Immature natural killer cell (primary cell): Measurements from ENCODE around the gene CHCHD6. TPM values are rescaled to one million over a fixed set of nuclear protein-coding genes. Genes with fewer than 3 reads are reported as not detected.

Experiments
- DNase-seq, 3 donors: peaks; one replicate each; pipeline ENCODE4 v3.0.0; 2022; ENCODE audit warnings: mixed read lengths in 1 of 3
- H3K27ac Mint-ChIP-seq, 6 donors: one replicate each; pipeline ENCODE4 v1.8.0; 2020; ENCODE audit warnings: mixed read lengths in 6 of 6, mild to moderate bottlenecking in 5 of 6, inconsistent platforms in 4 of 6, moderate library complexity in 3 of 6
- H3K27me3 Mint-ChIP-seq, 3 donors: one replicate each; pipeline ENCODE4 v1.8.0; 2020 to 2021; ENCODE audit warnings: low read depth in 3 of 3, mild to moderate bottlenecking in 3 of 3, mixed read lengths in 3 of 3, moderate library complexity in 3 of 3, inconsistent platforms in 1 of 3
- H3K36me3 Mint-ChIP-seq, 3 donors: one replicate each; pipeline ENCODE4 v1.8.0; 2020; ENCODE audit warnings: mixed read lengths in 3 of 3, inconsistent platforms in 2 of 3, mild to moderate bottlenecking in 2 of 3
- H3K4me1 Mint-ChIP-seq, 2 donors: one replicate each; pipeline ENCODE4 v1.8.0; 2020; ENCODE audit warnings: inconsistent platforms in 2 of 2, mild to moderate bottlenecking in 2 of 2, mixed read lengths in 2 of 2, moderate library complexity in 1 of 2
- H3K4me3 Mint-ChIP-seq, 5 donors: one replicate each; pipeline ENCODE4 v1.8.0; 2020; ENCODE audit warnings: mild to moderate bottlenecking in 5 of 5, mixed read lengths in 5 of 5, inconsistent platforms in 3 of 5, moderate library complexity in 3 of 5
- H3K9me3 Mint-ChIP-seq, 6 donors: one replicate each; pipeline ENCODE4 v1.8.0; 2020; ENCODE audit warnings: mild to moderate bottlenecking in 6 of 6, mixed read lengths in 6 of 6, inconsistent platforms in 4 of 6, moderate library complexity in 3 of 6
- polyA plus RNA-seq, 3 donors: library from polyadenylated mRNA; unstranded; fragments of 300-500 nt; fragmentation: Illumina TruSeq; gene quantifications; one replicate each; pipeline ENCODE4 v1.2.3, GENCODE V29; 2021

Gene CHCHD6
- polyA plus RNA-seq, 3 donors from 2014 or later, result 9.7 to 12.9 (median 9.7) TPM

DNA sequence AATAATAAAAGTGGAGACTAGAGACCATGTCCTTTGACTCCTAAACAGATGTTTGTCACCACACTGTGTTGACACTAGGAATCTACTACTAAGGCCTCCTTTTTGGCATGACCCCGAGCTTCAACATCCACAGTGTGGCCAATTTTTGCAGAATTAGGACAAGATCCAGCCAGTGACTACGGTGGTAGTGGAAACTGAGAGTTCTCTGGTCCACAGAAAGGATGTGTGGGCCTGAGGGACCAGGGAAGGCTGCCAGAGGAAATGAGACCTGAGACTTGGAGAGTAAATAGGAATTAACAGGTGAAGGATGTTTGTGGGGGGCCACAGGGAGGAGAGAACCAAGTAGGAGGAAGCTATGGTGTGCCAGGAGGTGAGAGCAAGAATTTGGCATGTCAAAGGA is 122.7 kb downstream of the CHCHD6 start:
- Mint-ChIP-seq H3K4me3 (no peak overlapping the region), H3K4me1 (no peaks in the 10 kb centered on the region), H3K27ac (no peak overlapping the region), H3K27me3 (peaks cover 0 to 4% (median 1%) of the 10 kb centered on the region in 3 donors), H3K9me3 (no peaks in the 10 kb centered on the region), H3K36me3 (peaks cover 0 to 4% (median 0%) of the 10 kb centered on the region in 3 donors)
- DNase-seq, result no peak

- Mint-ChIP-seq H3K9me3 (no peaks in the 10 kb centered on the region), H3K27ac (no peak overlapping the region), H3K27me3 (peaks cover 0 to 4% (median 1%) of the 10 kb centered on the region in 3 donors), H3K36me3 (peaks cover 0 to 4% (median 0%) of the 10 kb centered on the region in 3 donors), H3K4me3 (no peak overlapping the region), H3K4me1 (no peaks in the 10 kb centered on the region)
- DNase-seq, result no peak
Measured at GRCh38 chr3:126827121-126827520, 123.1 kb downstream of the CHCHD6 start.

GRCh38 chr3:126828306-126828705 is 124.3 kb downstream of the CHCHD6 start:
- H3K27ac Mint-ChIP-seq, result no peak overlapping the region
- H3K4me1 Mint-ChIP-seq, result no peaks in the 10 kb centered on the region
- no peaks in the 10 kb centered on the region for H3K9me3 Mint-ChIP-seq
- H3K27me3 Mint-ChIP-seq, result peaks cover 0 to 4% (median 1%) of the 10 kb centered on the region in 3 donors
- no peak for DNase-seq
- H3K36me3 Mint-ChIP-seq, result peaks cover 0 to 4% (median 0%) of the 10 kb centered on the region in 3 donors
- H3K4me3 Mint-ChIP-seq, result no peak overlapping the region

GRCh38 chr3:126832933-126833332 is 128.9 kb downstream of the CHCHD6 start:
- H3K27ac Mint-ChIP-seq, result no peak overlapping the region
- H3K4me1 Mint-ChIP-seq, result no peaks in the 10 kb centered on the region
- no peak for DNase-seq
- peaks cover 0 to 8% (median 0%) of the 10 kb centered on the region in 3 donors for H3K36me3 Mint-ChIP-seq
- peaks cover 0 to 4% (median under 1%) of the 10 kb centered on the region in 3 donors for H3K27me3 Mint-ChIP-seq
- no peak overlapping the region for H3K4me3 Mint-ChIP-seq
- no peaks in the 10 kb centered on the region for H3K9me3 Mint-ChIP-seq

GRCh38 chr3:126834596-126835471 is 130.8 kb downstream of the CHCHD6 start:
- Mint-ChIP-seq H3K9me3 (no peaks in the 10 kb centered on the region), H3K4me3 (no peak overlapping the region), H3K36me3 (peaks cover 0 to 3% (median 0%) of the 10 kb centered on the region in 3 donors), H3K4me1 (no peaks in the 10 kb centered on the region), H3K27me3 (peaks cover 0 to 2% (median 0%) of the 10 kb centered on the region in 3 donors), H3K27ac (no peak overlapping the region)
- no peak for DNase-seq

DNA sequence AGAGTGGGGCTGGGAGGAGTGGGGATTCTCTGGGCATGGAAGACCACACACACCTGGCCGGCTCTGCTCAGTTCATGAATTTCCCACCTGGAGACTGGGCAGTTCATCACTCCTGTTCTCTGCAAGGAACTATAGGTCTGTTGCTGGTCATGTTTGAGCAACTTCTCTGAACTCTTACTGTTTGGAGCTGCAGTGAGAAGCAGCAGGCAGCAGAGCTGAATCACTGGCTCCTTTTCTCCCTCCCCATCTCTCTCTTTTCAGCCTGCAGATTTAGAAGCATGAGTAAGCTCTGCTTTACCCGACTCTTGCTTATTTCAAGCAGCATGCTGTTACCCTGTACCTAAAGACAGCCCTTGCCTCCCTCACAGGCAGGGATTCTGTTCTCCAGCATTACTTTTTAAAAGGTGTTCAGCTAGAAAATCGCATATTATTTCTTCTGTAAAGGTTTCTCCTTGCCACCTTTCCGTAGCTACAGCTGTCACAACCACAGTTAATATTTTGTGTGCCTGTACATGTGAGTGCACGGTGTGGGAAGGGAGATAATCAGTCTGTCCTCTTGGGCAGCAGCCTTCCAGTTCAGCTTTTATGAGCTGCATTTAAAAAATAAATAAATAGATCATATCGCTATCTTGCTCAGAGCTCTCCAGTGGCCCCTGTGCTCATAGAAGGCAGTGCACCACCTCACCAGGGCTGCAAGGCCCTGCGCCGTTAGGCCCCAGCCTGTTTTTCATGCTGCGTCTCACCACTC is 131.6 kb downstream of the CHCHD6 start:
- DNase-seq, result no peak
- H3K36me3 Mint-ChIP-seq, result peaks cover 0 to 3% (median 0%) of the 10 kb centered on the region in 3 donors
- no peaks in the 10 kb centered on the region for H3K4me1 Mint-ChIP-seq
- H3K27me3 Mint-ChIP-seq, result peaks cover 0 to 2% (median 0%) of the 10 kb centered on the region in 3 donors
- H3K4me3 Mint-ChIP-seq, result no peak overlapping the region
- H3K9me3 Mint-ChIP-seq, result no peaks in the 10 kb centered on the region
- no peak overlapping the region for H3K27ac Mint-ChIP-seq

GRCh38 chr3:126836220-126836860 is 132.3 kb downstream of the CHCHD6 start:
- Mint-ChIP-seq H3K4me3 (no peak overlapping the region), H3K27ac (no peak overlapping the region), H3K27me3 (peaks cover 0 to 2% (median 0%) of the 10 kb centered on the region in 3 donors), H3K4me1 (no peaks in the 10 kb centered on the region), H3K9me3 (no peaks in the 10 kb centered on the region), H3K36me3 (peaks cover 0 to 3% (median 0%) of the 10 kb centered on the region in 3 donors)
- DNase-seq, result no peak

- H3K4me3 Mint-ChIP-seq, result no peak overlapping the region
- H3K4me1 Mint-ChIP-seq, result no peaks in the 10 kb centered on the region
- no peaks in the 10 kb centered on the region for H3K9me3 Mint-ChIP-seq
- no peak overlapping the region for H3K27ac Mint-ChIP-seq
- peaks cover 0 to 3% (median 0%) of the 10 kb centered on the region in 3 donors for H3K36me3 Mint-ChIP-seq
- DNase-seq, result no peak
- no peaks in the 10 kb centered on the region for H3K27me3 Mint-ChIP-seq
Measured at GRCh38 chr3:126837773-126838172, 133.7 kb downstream of the CHCHD6 start.

DNA sequence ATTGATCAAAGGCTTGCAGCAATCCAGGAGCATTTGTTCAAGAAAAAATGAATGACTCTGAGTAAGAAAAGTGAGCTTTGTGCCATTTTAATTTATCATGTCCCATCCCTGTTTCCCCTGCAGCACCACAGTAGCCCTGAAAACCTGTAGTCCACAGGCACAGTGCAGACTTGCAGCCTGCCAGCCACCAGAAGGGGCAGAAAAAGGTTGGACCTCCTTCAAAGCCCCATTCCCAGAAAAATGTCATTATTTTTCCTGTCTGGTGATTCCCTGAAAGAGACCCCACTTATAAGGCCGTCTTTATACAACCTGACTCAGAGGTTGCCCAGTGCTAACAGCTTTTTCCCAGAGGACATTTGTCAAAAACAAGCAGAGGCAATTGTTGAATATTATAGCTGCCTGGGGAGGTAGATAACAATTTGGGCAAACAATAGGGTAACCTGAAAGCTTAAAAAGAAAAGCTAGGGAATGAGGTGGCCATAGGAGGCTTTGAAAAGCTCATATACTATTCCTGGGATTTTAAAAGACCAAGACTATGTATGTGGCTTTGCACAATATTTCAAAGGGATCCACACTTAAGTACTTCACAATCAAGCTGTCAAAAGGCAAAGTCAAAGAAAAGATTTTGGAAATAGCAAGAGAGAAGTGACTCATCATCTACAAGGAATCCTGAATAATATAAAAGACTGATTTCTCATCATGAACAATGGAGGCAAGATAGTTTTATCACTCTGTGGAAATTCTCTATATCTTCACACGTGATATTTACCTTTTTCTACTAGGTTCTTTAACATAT is 142.1 kb downstream of the CHCHD6 start:
- peaks cover 0 to 2% (median 0%) of the 10 kb centered on the region in 3 donors for H3K27me3 Mint-ChIP-seq
- H3K4me3 Mint-ChIP-seq, result no peak overlapping the region
- H3K9me3 Mint-ChIP-seq, result no peaks in the 10 kb centered on the region
- H3K36me3 Mint-ChIP-seq, result no peaks in the 10 kb centered on the region
- DNase-seq, result no peak
- no peaks in the 10 kb centered on the region for H3K4me1 Mint-ChIP-seq
- no peak overlapping the region for H3K27ac Mint-ChIP-seq

GRCh38 chr3:126847061-126847460 is 143.0 kb downstream of the CHCHD6 start:
- Mint-ChIP-seq H3K9me3 (no peaks in the 10 kb centered on the region), H3K27ac (no peak overlapping the region), H3K4me1 (no peaks in the 10 kb centered on the region), H3K27me3 (peaks cover 0 to 2% (median 0%) of the 10 kb centered on the region in 3 donors), H3K4me3 (no peak overlapping the region), H3K36me3 (no peaks in the 10 kb centered on the region)
- no peak for DNase-seq

DNA sequence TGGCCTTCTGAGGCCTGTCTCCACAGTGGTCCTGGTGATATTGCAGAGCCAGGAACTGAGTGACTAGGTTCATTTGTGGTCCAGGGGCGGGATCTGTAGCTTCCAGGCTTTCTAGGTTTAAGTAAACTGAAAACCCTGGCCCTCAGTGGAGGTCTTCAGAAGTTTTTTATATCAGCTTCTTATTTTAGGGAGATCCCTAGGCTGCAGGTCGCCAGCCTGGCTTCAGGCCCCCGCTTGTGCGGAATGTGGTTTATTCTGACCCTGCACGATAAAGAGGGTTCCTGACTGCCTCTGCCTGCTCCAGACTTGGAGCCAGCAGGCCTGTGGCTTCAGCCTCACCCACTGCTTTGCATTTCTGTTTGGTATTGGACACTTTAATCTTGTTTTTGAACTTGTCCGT is 145.0 kb downstream of the CHCHD6 start:
- Mint-ChIP-seq H3K27ac (no peak overlapping the region), H3K9me3 (no peaks in the 10 kb centered on the region), H3K4me1 (no peaks in the 10 kb centered on the region), H3K4me3 (no peak overlapping the region), H3K27me3 (peaks cover 0 to 3% (median 2%) of the 10 kb centered on the region in 3 donors), H3K36me3 (peaks cover 1 to 5% (median 4%) of the 10 kb centered on the region in 3 donors)
- no peak for DNase-seq

GRCh38 chr3:126849768-126850167 is 145.7 kb downstream of the CHCHD6 start:
- Mint-ChIP-seq H3K4me3 (no peak overlapping the region), H3K9me3 (no peaks in the 10 kb centered on the region), H3K36me3 (peaks cover 6 to 8% (median 7%) of the 10 kb centered on the region in 3 donors), H3K27me3 (peaks cover 0 to 3% (median 2%) of the 10 kb centered on the region in 3 donors), H3K27ac (no peak overlapping the region), H3K4me1 (no peaks in the 10 kb centered on the region)
- no peak for DNase-seq
